HL-60 (cell line): ENCODE measurements around the gene SAP130.

Experiments used
- DNase-seq, 2 experiments: peaks; one replicate each; pipeline ENCODE4 v3.0.0-alpha.2; 2010 to 2020; ENCODE audit warnings: low read depth in 1 of 2, low spot score in 1 of 2
- H3K27ac ChIP-seq: fragments of 250-450 bp; sonication (Bioruptor Pico); replicated peaks from 2 replicates; pipeline ENCODE4 v1.5.1; 2020; ENCODE audit warnings: mild to moderate bottlenecking, moderate library complexity
- H3K27me3 ChIP-seq: fragments of 250-450 bp; sonication (Bioruptor Pico); 2 replicates; pipeline ENCODE4 v1.5.1; 2021; ENCODE audit warnings: mild to moderate bottlenecking, moderate library complexity; ENCODE audit not compliant: insufficient read depth, poor library complexity, severe bottlenecking
- H3K4me3 ChIP-seq: replicated peaks from 2 replicates; pipeline ENCODE4 v1.5.1; 2011; ENCODE audit warnings: mild to moderate bottlenecking, control low read depth, low read length; ENCODE audit not compliant: insufficient read depth
- CTCF ChIP-seq: IDR thresholded peaks from one replicate; pipeline ENCODE4 v1.5.1; 2011; ENCODE audit warnings: low read length, control low read depth, inconsistent platforms; ENCODE audit not compliant: insufficient read depth
- GABPA ChIP-seq: IDR thresholded peaks from 2 replicates; pipeline ENCODE4 v1.6.1; 2012; ENCODE audit warnings: low read depth
- POLR2AphosphoS5 ChIP-seq: IDR thresholded peaks from 2 replicates; pipeline ENCODE4 v1.6.1; 2012; ENCODE audit warnings: low read depth
- REST ChIP-seq: IDR thresholded peaks from 2 replicates; pipeline ENCODE4 v1.6.1; 2012; ENCODE audit warnings: low read depth; ENCODE audit not compliant: insufficient replicate concordance
- SPI1 ChIP-seq: IDR thresholded peaks from 2 replicates; pipeline ENCODE4 v1.6.1; 2012; ENCODE audit warnings: low read depth, mild to moderate bottlenecking, borderline replicate concordance

The SAP130 gene

GRCh38 chr2:128032092-128032491 is 4.2 kb upstream of the SAP130 start:
- DNase-seq, result no peak

GRCh38 chr2:128028668-128029054 is 802 bp upstream of the SAP130 start:
- TF ChIP-seq CTCF (no peak), POLR2AphosphoS5 (no peak), SPI1 (no peak), REST (no peak), GABPA (no peak)
- Histone ChIP-seq H3K27me3 (no peaks in the 10 kb centered on the region), H3K27ac (no peak overlapping the region), H3K4me3 (peak overlapping the region; percentile 97)
- no peak for DNase-seq

More at GRCh38 chr2:128032092-128032491, 4.2 kb upstream of the SAP130 start:
- H3K27me3 ChIP-seq, result no peaks in the 10 kb centered on the region
- H3K27ac ChIP-seq, result no peak overlapping the region
- TF ChIP-seq GABPA, result no peak
- TF ChIP-seq REST, result no peak
- TF ChIP-seq CTCF, result no peak
- no peak for TF ChIP-seq POLR2AphosphoS5
- no peak for TF ChIP-seq SPI1
- H3K4me3 ChIP-seq, result no peak overlapping the region

GRCh38 chr2:128027278-128027800 is 520 bp downstream of the SAP130 start:
- peak; percentile 94 to 99 for DNase-seq
- TF ChIP-seq SPI1 (no peak), POLR2AphosphoS5 (no peak), CTCF (no peak), GABPA (no peak)
- peak overlapping the region; percentile 88 for H3K27ac ChIP-seq
- H3K27me3 ChIP-seq, result no peaks in the 10 kb centered on the region
- peak overlapping the region; percentile 97 for H3K4me3 ChIP-seq

- DNase-seq, result no peak
- TF ChIP-seq SPI1 (no peak), POLR2AphosphoS5 (no peak), REST (no peak), GABPA (no peak), CTCF (no peak)
- 0 out of 2 replicates have a peak overlapping the region, but pooled peaks have one; percentile 40 for H3K27ac ChIP-seq
- H3K27me3 ChIP-seq, result no peaks in the 10 kb centered on the region
- peak overlapping the region; percentile 91 for H3K4me3 ChIP-seq
These were observed 1.2 kb downstream of the SAP130 start for GRCh38 chr2:128026448-128027277.
